DMS 273 (cell line): ENCODE results near the gene RUNDC1.

Source experiments
- DNase-seq: peaks from one replicate; lab custom pipeline; 2025; ENCODE audit not compliant: unreplicated experiment; lab: John Stamatoyannopoulos, UW

Gene RUNDC1

GRCh38 chr17:43018008-43018853 lies 37.9 kb downstream of the RUNDC1 start:
- peak; percentile 68 for DNase-seq

GRCh38 chr17:43018932-43019331 lies 38.6 kb downstream of the RUNDC1 start:
- no peak for DNase-seq

GRCh38 chr17:43019418-43019817 lies 39.1 kb downstream of the RUNDC1 start:
- DNase-seq = no peak

GRCh38 chr17:43020030-43020621 lies 39.8 kb downstream of the RUNDC1 start:
- DNase-seq = no peak

- peak; percentile 56 for DNase-seq
Observed at GRCh38 chr17:43020789-43021740, 40.7 kb downstream of the RUNDC1 start.

GRCh38 chr17:43021741-43022512 lies 41.6 kb downstream of the RUNDC1 start, which contains the start of gene VAT1:
TSS of gene VAT1 (minus strand) at chr17:43022385. CDS start at chr17:43022322, 63 bp downstream.
- DNase-seq = peak; percentile 93

GRCh38 chr17:43024407-43025289 lies 44.3 kb downstream of the RUNDC1 start, which contains the start of gene RND2:
TSS of gene RND2 (plus strand) at chr17:43025231. CDS start at chr17:43025348, 117 bp downstream.
- peak; percentile 99 for DNase-seq

- DNase-seq = peak; percentile 68
Observed at GRCh38 chr17:43025290-43025657, 44.9 kb downstream of the RUNDC1 start.

- no peak for DNase-seq
Observed at GRCh38 chr17:43025766-43026537, 45.6 kb downstream of the RUNDC1 start.

GRCh38 chr17:43026595-43026994 lies 46.2 kb downstream of the RUNDC1 start:
- no peak for DNase-seq

GRCh38 chr17:43027091-43028032 lies 47.0 kb downstream of the RUNDC1 start:
- no peak for DNase-seq

GRCh38 chr17:43028221-43028861 lies 48.0 kb downstream of the RUNDC1 start:
- peak; percentile 58 for DNase-seq

- DNase-seq = no peak
Observed at GRCh38 chr17:43030137-43030767, 49.9 kb downstream of the RUNDC1 start.

GRCh38 chr17:43031666-43032065 lies 51.3 kb downstream of the RUNDC1 start:
- DNase-seq = no peak

GRCh38 chr17:43033948-43034881 lies 53.9 kb downstream of the RUNDC1 start:
- peak; percentile 97 for DNase-seq

- DNase-seq = no peak
Observed at GRCh38 chr17:43034894-43035293, 54.5 kb downstream of the RUNDC1 start.
